ENCODE data around the gene ACACA. TPM values are rescaled to one million over a fixed set of nuclear protein-coding genes. Genes with fewer than 3 reads are reported as not detected.

The ACACA gene
- total RNA-seq, 1 donor from 2014 or later = 110 TPM

DNA sequence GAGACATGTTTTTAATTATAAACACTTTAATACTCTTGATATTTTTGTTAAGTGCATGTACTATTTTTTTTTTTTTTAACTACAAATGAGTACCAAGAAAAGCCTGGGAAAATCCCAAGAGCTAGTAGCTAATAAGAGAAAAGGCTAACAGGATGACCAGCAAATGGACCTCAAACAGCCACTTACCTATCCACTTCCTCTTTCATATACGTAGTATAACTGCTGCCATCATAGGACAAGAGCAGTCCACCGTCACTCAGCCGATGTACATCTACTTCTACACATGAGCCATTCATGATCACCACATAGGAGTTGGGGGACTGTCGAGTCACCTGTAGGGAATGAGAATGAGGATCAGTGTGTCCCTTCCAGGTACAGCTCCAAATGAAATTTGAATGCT is 158.8 kb downstream of the ACACA start:
- intact Hi-C loops (cut with DNase I) = no loop called here
- TF ChIP-seq, protein P1, sequence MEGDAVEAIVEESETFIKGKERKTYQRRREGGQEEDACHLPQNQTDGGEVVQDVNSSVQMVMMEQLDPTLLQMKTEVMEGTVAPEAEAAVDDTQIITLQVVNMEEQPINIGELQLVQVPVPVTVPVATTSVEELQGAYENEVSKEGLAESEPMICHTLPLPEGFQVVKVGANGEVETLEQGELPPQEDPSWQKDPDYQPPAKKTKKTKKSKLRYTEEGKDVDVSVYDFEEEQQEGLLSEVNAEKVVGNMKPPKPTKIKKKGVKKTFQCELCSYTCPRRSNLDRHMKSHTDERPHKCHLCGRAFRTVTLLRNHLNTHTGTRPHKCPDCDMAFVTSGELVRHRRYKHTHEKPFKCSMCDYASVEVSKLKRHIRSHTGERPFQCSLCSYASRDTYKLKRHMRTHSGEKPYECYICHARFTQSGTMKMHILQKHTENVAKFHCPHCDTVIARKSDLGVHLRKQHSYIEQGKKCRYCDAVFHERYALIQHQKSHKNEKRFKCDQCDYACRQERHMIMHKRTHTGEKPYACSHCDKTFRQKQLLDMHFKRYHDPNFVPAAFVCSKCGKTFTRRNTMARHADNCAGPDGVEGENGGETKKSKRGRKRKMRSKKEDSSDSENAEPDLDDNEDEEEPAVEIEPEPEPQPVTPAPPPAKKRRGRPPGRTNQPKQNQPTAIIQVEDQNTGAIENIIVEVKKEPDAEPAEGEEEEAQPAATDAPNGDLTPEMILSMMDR (IDR thresholded peaks at IDR 0.05) = no peak
- ATAC-seq = no peak
- Histone ChIP-seq H3K27ac (no peak overlapping the region), H3K36me3 (peaks cover 100% of the 10 kb centered on the region), H3K4me3 (no peak overlapping the region), H3K27me3 (no peaks in the 10 kb centered on the region), H3K9me3 (no peaks in the 10 kb centered on the region), H3K4me1 (no peaks in the 10 kb centered on the region)
- DNase-seq = no peak

DNA sequence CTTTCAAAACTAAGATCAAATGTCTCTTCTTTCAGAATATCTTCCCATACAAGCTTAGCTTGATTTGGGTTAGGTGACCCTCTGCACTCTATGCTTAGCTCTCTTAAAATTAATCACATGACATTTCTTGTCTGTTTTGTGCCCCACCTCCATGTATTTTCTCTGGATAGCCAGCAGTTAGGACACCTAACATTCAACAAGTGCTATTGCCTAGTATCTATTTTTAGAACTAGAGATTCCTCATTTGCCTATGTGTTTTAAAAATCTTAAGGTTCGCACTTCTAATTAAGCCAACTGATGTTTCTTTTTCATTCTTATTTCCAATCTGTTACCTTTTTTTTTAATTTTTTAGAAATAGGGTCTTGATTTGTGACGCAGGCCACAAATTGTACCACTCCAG is 160.6 kb downstream of the ACACA start:
- H3K4me3 ChIP-seq = no peak overlapping the region
- peaks cover 100% of the 10 kb centered on the region for H3K36me3 ChIP-seq
- no peaks in the 10 kb centered on the region for H3K4me1 ChIP-seq
- no peaks in the 10 kb centered on the region for H3K27me3 ChIP-seq
- H3K9me3 ChIP-seq = no peaks in the 10 kb centered on the region
- TF ChIP-seq, protein P1 (IDR thresholded peaks at IDR 0.05) = no peak
- H3K27ac ChIP-seq = no peak overlapping the region
- intact Hi-C loops (cut with DNase I) = no loop called here
- ATAC-seq (no peak), DNase-seq (no peak)

DNA sequence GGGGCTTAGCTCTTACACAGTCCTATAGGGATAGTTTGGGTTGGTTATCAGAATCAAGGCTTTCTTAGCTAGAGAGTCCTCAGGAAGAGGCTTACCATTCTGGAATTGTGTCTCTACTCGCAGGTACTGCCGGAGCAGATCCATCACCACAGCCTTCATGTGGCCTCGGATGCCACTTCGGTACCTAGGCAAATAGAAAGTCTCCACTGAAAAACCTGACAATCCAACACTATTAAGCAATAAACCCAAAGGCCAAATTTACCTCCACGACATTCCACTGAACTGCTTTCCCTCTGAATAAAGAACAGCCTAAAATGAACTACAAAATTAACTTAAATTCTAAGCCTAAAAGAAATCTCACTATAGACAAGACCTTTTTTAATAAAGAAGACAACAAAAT is 166.3 kb downstream of the ACACA start:
- DNase-seq (no peak), ATAC-seq (no peak)
- no peaks in the 10 kb centered on the region for H3K9me3 ChIP-seq
- intact Hi-C loops (cut with DNase I) = no loop called here
- H3K4me1 ChIP-seq = no peaks in the 10 kb centered on the region
- H3K27me3 ChIP-seq = no peaks in the 10 kb centered on the region
- no peak overlapping the region for H3K27ac ChIP-seq
- TF ChIP-seq, protein P1 (IDR thresholded peaks at IDR 0.05) = no peak
- no peak overlapping the region for H3K4me3 ChIP-seq
- H3K36me3 ChIP-seq = peaks cover 70% of the 10 kb centered on the region

DNA sequence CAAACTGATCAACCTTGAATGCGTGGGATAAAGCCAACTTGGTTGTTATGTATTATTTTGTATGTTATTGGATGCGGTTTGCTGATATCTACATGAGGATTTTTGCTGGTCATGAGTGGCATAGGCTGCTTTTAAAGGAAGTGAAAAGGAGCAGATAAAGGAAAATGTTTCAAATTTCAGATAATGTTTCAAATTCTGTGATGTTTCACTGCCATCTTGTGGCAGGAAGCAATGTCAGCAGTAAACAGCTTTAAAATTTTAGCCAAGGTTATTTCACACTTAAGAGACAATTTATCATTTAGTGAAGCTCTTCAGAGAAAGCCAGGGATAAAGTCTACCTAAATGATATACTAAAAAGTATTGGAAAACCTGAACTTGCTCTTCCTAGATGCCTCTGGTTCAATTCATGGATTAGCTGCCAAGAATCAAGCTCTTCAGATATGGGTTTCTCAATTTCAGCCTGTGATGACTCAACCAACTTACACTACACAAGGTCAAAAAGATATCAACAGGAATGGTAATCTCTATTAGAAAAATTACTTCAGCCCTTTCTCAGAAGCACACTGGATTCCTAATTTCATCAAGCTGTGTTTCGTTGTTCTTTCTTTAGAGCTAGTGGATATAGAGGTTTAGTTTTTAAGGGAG is 166.8 kb downstream of the ACACA start:
- intact Hi-C loops (cut with DNase I) = no loop called here

DNA sequence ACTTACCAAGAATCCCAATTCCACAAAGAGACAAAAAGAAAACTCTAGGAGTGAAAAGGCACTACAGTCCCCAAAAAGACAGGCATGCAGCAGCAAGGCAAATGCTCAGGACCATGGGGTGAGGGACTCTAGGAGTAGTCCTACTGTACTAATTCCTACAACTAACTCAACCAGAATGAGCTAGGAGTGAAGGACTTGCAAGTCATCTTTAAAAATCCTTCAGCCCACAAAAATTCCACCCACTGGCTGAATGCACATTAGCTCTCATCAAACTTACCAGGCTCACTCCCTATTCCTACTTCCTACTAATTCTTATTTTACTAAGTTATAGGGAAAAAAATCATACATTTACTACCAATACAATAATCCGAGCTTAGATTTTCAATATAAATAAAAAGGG is 172.5 kb downstream of the ACACA start:
- intact Hi-C loops (cut with DNase I) = no loop called here
- TF ChIP-seq, protein P1 (IDR thresholded peaks at IDR 0.05) = no peak
- no peak for DNase-seq
- H3K9me3 ChIP-seq = no peaks in the 10 kb centered on the region
- no peak overlapping the region for H3K4me3 ChIP-seq
- no peak for ATAC-seq
- H3K36me3 ChIP-seq = peaks cover 73% of the 10 kb centered on the region
- H3K27me3 ChIP-seq = no peaks in the 10 kb centered on the region
- no peaks in the 10 kb centered on the region for H3K4me1 ChIP-seq
- H3K27ac ChIP-seq = no peak overlapping the region

More for the DNA sequence above, 166.8 kb downstream of the ACACA start:
- Histone ChIP-seq H3K36me3 (peaks cover 70% of the 10 kb centered on the region), H3K27ac (no peak overlapping the region), H3K4me3 (no peak overlapping the region), H3K4me1 (no peaks in the 10 kb centered on the region), H3K27me3 (no peaks in the 10 kb centered on the region), H3K9me3 (no peaks in the 10 kb centered on the region)
- ATAC-seq (peak; percentile 46), DNase-seq (no peak)
- TF ChIP-seq, protein P1 (IDR thresholded peaks at IDR 0.05) = peak; percentile 61

DNA sequence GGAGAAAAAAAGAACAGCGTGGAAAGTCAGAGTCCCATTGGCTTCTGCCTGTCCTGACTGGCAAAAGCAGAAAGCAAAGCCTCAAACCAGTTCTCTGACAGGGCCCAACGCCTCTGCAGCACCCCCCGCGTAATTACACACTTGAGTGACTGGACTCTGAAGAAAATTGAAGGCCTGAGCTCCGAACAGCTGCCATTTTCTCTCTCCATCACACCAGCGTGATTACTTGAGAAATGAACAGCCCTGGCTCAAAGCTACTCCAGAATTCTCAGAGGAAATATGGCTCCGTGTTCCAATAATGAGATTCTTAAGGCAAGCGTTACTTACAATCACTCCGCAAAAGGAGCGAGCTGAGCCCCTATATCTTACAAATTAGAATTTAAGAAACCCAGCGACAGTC is 173.6 kb downstream of the ACACA start:
- Histone ChIP-seq H3K4me1 (no peaks in the 10 kb centered on the region), H3K36me3 (peaks cover 73% of the 10 kb centered on the region), H3K4me3 (no peak overlapping the region), H3K27me3 (no peaks in the 10 kb centered on the region), H3K9me3 (no peaks in the 10 kb centered on the region), H3K27ac (no peak overlapping the region)
- TF ChIP-seq, protein P1 (IDR thresholded peaks at IDR 0.05) = no peak
- no peak for DNase-seq
- intact Hi-C loops (cut with DNase I) = no loop called here
- no peak for ATAC-seq

Measured in upper lobe of right lung (tissue), 1 donor.